RWPE1 (cell line): ENCODE measurements around the gene SHOC2.

ENCODE experiments used
- CTCF ChIA-PET: fragments of 350-600 bp; sonication (Branson Sonifier 250); formaldehyde crosslinking; extraction: SDS; loops from one replicate; lab custom pipeline; 2021; lab: Yijun Ruan, JAX
- POLR2A ChIA-PET: fragments of 400-600 bp; formaldehyde crosslinking; extraction: SDS; loops from one replicate; lab custom pipeline; 2020; ENCODE audit warnings: antibody characterized with exemption; ENCODE audit not compliant: low non-redundant PET; lab: Yijun Ruan, JAX
- DNase-seq: peaks from one replicate; pipeline ENCODE4 v3.0.0; 2012; ENCODE audit warnings: low spot score
- H3K27ac ChIP-seq: fragments of 450-650 bp; 2 replicates; pipeline ENCODE4 v1.5.1; 2017
- CTCF ChIP-seq: fragments of 450-650 bp; conservative IDR thresholded peaks from 2 replicates; pipeline ENCODE4 v1.5.1; 2017; ENCODE audit warnings: low read depth, mild to moderate bottlenecking

The SHOC2 gene

DNA sequence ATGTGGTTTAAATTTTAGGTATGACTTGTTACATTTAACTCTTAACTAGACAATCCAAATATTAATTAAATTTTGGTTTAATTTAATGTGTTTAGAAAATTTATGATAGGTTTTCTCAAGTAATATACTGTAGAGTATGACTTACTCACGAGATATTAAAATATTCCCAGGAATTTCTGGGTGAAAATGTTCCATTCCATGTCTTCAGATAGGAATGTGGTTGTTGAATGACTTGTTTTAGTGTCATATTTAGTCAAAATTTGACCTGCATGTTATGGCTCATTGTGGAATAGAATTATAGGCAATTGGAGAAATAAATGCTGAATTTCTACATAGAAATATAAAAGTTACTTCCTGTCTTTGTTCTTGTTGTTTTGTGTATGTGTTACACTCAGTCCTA is 46.7 kb downstream of the SHOC2 start:
- no peak overlapping the region for H3K27ac ChIP-seq
- ChIA-PET CTCF (interaction anchor here (0.6 to 1.4 kb wide), 2 partner anchors 294 to 605 kb away, joined by 3 read pairs; no protein-coding TSS in a partner anchor), POLR2A (no interaction called here)
- TF ChIP-seq CTCF, result no peak
- DNase-seq, result no peak

DNA sequence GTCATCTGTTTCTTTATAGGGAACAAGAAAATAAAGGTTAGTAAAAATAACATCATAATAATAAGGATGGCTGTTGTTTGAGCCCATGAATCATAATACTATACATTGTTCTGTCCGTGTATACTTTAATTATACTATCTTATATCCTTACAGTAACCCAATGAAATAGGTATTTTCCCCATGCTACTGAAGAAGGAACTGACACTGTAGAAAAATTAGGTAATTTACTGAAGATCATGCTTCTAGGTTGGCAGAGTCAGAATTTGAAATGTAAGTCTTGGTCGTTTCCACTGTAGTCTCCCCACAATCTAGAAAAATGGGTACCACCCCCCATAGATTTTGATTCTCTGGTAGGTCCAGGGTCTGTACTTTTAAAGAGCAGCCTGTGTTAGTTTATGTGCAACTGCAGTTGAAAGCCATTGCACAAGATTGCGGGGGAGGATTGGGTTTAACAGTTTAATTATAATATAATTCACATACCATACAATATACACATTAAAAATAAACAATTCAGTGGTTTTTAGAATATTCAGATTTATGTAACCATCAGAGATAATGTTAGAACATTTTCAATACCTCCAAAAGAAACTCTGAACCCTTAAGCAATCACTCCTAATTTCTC is 47.7 kb downstream of the SHOC2 start:
- no peak for DNase-seq
- ChIA-PET POLR2A (no interaction called here), CTCF (no interaction called here)
- H3K27ac ChIP-seq, result no peak overlapping the region
- no peak for TF ChIP-seq CTCF

- no peak for TF ChIP-seq CTCF
- CTCF ChIA-PET, result no interaction called here
- H3K27ac ChIP-seq, result no peak overlapping the region
- POLR2A ChIA-PET, result no interaction called here
- DNase-seq, result no peak
Measured at GRCh38 chr10:110967645-110968044, 48.2 kb downstream of the SHOC2 start.

- TF ChIP-seq CTCF, result no peak
- ChIA-PET CTCF (no interaction called here), POLR2A (no interaction called here)
- DNase-seq, result no peak
- no peak overlapping the region for H3K27ac ChIP-seq
Measured at GRCh38 chr10:110969183-110969582, 49.8 kb downstream of the SHOC2 start.

GRCh38 chr10:110971638-110972037 is 52.2 kb downstream of the SHOC2 start:
- DNase-seq, result no peak
- POLR2A ChIA-PET, result no interaction called here
- no peak for TF ChIP-seq CTCF
- CTCF ChIA-PET, result interaction anchor here (0.6 to 0.7 kb wide), 2 partner anchors 15 to 913 kb away, joined by 3 to 4 read pairs; no protein-coding TSS in a partner anchor
- H3K27ac ChIP-seq, result no peak overlapping the region

GRCh38 chr10:110972231-110973134 is 53.1 kb downstream of the SHOC2 start:
- CTCF ChIA-PET, result interaction anchor here (0.6 kb wide), 1 partner anchor 14 kb away, joined by 4 read pairs; no protein-coding TSS in a partner anchor
- H3K27ac ChIP-seq, result no peak overlapping the region
- POLR2A ChIA-PET, result no interaction called here
- DNase-seq, result no peak
- TF ChIP-seq CTCF, result no peak
